ENCODE results near the gene TLK2.

The TLK2 gene

DNA sequence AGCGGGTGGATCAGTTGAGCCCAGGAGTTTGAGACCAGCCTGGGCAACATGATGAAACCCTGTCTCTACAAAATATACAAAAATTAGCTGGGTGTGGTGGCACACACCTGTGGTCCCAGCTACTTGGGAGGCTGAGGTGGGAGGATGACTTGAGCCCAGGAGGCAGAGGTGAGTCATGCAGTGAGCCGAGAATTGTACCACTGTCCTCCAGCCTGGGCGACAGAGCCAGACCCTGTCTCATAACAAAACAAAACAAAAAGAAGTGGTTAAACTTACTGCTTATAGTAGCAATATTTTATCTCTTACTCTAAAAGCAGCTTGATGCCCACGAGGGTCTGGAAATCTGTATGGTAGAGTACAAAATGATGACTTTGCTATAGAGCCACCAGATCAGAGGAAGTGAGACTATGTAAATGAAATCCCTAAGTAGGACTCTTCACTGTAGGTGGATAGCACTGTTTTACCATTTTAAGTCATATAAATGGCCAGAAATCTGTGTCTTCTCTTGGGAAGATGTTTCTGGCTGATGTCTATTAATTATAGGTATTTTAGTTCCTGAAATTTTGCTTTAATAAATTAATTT lies 88.5 kb downstream of the TLK2 start:
- H3K4me3 ChIP-seq (ENCODE audit: low read depth, low read length) = no peak overlapping the region
- TF ChIP-seq, protein P1, sequence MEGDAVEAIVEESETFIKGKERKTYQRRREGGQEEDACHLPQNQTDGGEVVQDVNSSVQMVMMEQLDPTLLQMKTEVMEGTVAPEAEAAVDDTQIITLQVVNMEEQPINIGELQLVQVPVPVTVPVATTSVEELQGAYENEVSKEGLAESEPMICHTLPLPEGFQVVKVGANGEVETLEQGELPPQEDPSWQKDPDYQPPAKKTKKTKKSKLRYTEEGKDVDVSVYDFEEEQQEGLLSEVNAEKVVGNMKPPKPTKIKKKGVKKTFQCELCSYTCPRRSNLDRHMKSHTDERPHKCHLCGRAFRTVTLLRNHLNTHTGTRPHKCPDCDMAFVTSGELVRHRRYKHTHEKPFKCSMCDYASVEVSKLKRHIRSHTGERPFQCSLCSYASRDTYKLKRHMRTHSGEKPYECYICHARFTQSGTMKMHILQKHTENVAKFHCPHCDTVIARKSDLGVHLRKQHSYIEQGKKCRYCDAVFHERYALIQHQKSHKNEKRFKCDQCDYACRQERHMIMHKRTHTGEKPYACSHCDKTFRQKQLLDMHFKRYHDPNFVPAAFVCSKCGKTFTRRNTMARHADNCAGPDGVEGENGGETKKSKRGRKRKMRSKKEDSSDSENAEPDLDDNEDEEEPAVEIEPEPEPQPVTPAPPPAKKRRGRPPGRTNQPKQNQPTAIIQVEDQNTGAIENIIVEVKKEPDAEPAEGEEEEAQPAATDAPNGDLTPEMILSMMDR (IDR thresholded peaks at IDR 0.05; ENCODE audit: control insufficient read depth, extremely low read depth, insufficient read depth) = no peak
- no peak for DNase-seq (ENCODE audit: low read depth)

DNA sequence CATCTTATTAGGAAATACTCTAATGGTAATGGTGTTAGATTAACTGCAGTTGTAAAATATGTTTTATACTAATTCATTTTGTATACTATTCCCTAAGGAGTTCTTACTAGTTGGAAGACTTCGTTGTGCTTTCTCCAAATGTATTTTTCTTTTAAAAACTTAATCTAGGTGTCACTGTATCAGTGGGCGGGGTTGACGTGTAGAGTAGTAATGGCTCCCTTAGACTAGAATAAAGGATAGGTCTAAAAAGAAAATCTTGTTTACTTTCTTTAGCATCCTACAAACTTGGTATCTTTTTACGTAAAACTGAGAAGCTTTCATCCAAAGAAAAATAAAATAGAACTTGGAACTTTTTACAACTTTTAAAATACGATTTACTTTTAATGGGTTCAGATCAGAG lies 93.9 kb downstream of the TLK2 start:
- no peak overlapping the region for H3K4me3 ChIP-seq (ENCODE audit: low read depth, low read length)
- DNase-seq (ENCODE audit: low read depth) = no peak
- TF ChIP-seq, protein P1 (IDR thresholded peaks at IDR 0.05; ENCODE audit: control insufficient read depth, extremely low read depth, insufficient read depth) = no peak

DNA sequence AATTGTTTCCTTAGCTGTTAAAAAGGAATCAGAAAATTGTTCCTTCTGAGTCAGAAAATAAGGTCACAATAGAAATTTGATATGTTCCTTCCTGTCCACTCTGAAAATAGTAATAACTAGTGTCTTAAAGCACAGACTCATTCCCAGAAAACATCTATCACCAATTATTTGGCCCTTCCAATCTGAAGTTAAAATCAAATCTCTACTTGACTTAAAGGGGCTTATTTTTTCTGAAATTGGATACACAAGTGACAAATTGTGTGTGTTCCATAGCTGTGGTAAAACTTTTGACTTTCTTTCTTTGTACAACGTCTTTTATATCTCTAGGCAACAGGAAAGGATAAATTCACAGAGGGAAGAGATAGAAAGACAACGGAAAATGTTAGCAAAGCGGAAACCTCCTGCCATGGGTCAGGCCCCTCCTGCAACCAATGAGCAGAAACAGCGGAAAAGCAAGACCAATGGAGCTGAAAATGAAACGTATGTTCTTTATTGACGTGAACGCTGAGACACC lies 94.3 kb downstream of the TLK2 start:
- TF ChIP-seq, protein P1 (IDR thresholded peaks at IDR 0.05; ENCODE audit: control insufficient read depth, extremely low read depth, insufficient read depth) = no peak
- no peak for DNase-seq (ENCODE audit: low read depth)
- H3K4me3 ChIP-seq (ENCODE audit: low read depth, low read length) = no peak overlapping the region

DNA sequence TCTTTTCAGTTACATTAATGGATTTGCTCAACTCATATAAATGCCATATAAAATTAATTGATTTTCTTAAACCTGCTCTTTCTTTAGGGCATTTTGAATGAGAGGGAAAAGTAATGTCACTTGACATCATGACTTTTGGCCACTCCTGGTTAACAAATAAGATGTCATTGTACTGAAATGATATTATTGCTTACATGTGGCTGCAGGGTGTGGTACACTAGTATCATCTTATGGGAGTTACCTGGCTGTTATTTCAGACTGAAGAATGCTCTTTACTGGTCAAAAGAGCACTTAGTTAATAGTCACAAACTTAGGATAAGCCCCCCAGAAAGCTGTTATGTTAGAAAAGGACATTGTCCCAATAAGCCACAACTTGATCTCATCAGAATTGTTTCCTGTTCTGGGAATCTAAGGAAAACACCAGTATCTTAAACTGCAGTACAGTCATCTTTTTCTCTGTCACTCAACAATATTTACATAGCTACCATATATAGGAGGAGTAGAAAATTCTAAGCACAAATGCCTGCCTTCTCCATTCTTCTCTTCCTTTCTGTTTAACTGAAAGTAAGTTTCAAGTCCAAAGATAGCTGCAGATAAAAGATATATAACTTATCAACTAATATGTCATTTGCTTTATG lies 95.0 kb downstream of the TLK2 start:
- TF ChIP-seq, protein P1 (IDR thresholded peaks at IDR 0.05; ENCODE audit: control insufficient read depth, extremely low read depth, insufficient read depth) = no peak
- DNase-seq (ENCODE audit: low read depth) = no peak
- no peak overlapping the region for H3K4me3 ChIP-seq (ENCODE audit: low read depth, low read length)

DNA sequence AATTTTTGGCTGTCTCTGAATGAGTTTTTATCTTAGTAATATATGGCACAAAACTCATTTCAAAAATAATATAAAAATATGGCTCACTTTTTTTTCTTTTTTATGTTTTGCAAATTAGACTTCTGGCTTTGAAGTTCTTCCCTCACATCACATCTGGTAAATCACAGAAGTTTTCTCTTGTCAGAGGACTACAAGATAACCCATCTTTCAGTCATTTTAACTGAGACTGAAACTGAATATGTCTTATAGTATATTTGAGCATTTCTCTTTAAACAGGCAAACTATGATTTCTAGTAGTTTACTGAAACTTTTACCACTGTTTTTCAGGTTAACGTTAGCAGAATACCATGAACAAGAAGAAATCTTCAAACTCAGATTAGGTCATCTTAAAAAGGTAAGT lies 97.8 kb downstream of the TLK2 start:
- TF ChIP-seq, protein P1 (IDR thresholded peaks at IDR 0.05; ENCODE audit: control insufficient read depth, extremely low read depth, insufficient read depth) = no peak
- H3K4me3 ChIP-seq (ENCODE audit: low read depth, low read length) = no peak overlapping the region
- DNase-seq (ENCODE audit: low read depth) = no peak

DNA sequence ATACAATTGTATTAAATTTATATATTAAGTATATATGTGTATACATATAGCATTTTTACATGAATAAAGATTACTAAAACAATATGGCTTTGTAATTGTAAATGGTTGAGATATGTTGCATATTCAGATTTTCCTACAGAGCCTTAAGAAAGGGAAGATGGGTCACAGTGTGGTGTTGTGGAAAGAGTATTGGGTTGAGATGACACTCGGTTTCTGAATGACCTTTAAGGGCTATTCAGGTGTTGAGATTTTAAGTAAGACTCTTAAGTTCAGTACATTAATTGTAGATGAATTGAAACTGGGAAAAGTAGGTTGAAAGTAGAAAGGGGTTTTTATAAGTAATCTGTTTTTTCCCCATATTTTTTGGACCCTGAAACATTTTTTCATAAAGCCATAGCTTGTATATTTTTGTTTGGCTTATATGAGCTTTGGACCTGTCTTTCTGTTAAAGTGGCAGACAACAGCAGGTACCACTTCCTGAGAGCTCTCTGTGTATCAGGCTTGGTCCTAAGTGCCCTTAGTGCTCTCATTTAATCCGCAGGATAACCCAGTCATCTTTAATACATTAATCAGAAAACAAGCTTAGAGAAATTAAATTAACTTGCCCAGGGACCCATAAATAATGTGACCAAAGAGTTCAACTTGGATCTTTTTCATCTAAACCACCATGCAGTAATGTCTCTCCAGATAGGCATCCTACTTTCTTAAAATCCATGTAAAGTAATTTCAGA lies 100.3 kb downstream of the TLK2 start:
- TF ChIP-seq, protein P1 (IDR thresholded peaks at IDR 0.05; ENCODE audit: control insufficient read depth, extremely low read depth, insufficient read depth) = no peak
- DNase-seq (ENCODE audit: low read depth) = no peak
- H3K4me3 ChIP-seq (ENCODE audit: low read depth, low read length) = no peak overlapping the region

All from LNCaP clone FGC (cell line).